ENCODE data around the gene TSHZ3.

The TSHZ3 gene

DNA sequence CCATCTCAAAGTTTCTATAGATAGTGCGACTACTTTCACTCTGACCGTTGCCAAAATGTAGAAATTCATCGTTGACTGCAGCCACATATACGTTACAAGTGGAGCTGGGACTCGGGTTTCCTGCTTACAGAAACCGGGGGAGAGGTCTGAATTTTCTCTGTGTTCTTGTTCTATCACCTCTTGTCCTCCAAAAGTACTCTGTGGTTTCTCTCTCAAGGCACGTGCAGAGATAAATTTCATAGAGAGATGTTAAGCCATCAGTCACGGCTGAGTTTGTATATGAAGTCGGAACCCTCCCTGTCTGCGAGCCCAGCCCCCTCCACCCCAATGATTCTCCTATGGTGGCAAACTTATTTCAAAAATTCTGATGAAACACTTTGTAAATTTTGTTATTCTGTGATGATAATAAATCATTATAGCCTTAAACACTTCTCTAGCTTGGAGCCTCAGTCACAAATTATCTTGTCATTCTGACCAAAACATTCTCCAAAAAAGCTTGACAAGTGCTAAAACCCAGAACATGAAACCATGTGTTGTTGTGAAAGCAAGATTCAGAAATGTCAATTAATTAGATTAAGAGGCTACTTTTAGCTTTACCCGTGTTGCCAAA is 87.5 kb downstream of the TSHZ3 start:
- DNase-seq: no peak

DNA sequence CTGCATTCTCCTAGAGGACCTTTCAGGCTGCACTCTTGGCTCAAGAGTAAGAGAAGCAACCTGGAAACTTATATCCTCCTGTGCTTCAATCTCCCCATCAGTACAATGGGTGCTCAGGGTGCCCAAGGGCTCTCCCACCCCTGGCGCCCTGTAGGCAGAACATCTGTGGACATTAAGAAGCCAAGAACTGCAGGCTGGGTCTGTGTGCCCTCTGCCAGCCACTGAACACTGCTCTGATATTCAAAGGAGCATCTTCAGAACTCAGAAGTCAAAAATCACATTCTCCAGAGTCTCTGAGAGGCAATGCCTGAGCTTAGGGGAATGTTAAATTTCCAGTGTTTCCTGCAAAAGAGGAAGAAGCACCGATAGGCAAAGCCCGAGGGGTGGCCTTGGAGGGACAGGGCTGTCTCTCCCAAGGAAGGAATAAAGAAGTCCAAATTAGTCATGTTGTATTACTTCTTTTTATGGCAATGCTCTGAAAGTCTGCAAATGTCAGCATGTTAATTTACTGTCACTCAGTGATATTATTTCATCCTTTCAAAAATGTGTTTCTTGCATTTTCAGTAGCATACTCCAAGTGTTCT is 88.1 kb downstream of the TSHZ3 start:
- DNase-seq: no peak

DNA sequence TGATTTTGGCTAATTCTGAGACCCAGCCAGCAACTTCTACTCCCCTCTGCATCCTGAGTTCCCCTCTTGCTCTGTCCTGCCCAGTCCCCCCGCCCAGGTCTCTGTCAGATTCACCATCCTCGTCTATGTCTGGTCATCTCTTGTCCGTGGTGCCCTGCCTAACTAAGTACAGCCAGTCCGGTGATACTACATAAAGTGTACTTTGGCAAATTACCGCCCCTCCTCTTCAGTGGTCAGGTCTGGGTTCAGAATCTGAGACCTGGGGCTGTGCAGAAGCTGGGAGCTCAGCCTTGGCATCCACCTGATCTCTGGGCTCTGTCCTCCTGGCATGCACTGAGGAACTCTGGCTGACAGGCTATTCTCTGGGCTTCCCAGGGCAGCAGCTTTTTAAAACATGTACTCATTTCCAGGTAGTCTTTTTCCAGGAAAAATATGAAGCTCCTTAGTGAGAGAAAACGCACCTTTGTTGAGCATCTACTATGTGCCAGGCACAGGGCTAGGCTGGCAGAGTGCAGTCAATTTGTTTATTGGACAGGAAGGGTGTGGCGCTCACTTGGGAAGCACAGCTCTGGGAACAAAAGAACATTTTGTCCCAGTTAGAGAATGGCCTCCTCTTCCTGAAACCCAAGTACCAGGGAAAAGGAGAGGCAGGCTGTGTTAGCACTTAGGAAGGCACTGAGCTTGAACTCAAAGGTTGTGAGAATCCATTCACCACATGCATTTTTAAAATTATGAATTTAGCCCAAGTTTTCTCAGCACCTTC is 88.9 kb downstream of the TSHZ3 start:
- DNase-seq: no peak

DNA sequence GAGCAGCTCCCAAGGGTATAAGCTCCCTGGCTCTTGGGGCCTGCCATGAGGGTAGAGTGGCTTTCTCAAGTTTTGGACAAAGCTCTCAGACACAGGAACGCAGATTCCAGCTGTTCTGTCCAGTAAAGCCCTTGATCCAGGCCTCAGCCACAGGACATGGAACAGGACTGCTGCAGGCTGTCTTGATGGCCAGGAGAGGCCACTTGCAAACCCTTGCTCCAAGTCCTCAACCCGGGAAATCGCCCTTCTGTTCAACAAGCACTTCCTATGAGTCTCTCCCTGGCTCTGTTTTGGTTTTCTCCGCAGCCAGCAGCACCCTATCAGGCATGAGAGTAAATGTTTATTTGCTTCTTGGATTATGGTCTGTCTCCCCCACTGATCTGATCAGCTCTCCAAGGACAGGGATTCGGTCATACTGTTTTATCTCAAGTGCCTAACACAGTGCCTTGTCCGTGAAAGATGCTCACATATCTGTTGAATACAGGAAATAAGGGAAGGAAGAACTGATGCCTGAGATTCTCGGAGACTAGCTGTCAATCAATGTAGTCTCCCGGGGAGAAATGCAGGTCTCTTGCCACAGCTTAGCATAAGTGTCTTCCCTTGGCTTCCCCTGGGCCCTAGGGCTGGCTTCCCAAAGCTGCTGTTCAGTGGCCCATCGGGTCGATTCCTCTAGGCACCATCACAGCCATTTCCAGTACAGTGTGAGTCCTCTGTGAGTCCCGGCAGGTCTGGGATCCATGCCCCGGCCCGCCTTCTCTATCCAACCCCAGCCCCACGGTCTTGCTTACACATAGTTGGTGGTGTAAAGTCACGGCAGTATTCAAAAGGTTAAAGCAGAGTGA is 90.8 kb downstream of the TSHZ3 start:
- no peak for DNase-seq

DNA sequence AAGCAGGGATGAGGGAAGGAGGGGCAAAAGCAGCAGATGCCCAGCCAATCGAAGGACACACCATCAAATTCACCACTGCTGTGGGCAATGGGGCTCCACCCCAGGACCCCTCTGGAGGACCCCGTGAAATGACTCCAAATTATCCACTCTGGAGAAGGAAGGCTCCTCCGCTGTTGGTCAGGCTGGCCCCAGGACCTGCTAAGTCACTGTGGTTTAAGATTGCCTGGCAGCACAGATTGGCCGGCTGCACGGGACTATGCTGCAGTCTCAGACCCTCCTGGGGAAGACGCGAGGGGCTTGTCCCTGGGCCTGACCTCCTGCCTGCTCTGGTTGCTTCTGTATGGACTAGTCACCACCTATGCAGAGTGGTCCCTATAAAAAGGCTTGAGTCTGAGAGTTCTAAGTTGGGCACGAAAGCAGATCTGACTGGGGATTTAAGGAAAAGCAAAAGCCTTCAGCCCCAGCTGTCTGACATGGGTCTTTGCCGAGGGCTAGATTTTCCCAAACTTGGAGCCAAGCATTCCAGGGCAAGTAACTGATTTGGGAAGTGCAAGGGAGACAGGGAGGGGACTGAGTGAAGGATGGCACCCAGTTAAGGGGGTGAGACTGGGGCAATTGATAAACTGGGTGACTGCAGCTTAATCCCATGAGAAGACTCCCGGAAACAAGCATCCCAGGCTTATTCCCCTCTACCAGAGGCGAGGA is 91.7 kb downstream of the TSHZ3 start:
- no peak for DNase-seq

DNA sequence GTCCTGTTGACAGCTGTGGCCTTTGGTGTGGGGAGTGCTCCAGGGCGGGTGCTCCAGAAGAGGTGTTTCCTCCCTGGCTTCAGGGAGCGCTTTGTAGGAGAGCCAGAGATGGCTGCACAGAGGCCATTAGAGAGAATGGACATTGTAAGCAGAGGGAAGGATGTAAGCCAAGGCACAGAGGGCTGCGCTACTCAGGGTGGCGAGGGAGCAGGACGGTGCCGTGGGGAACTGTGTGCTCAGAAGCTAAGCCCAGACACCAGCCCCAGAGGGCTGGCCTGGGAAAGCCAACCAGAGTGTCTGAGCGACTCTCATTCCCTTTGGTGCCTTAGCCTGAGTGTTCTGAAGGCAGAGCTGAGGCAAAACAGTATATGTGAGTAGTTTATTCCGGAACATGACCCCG is 92.2 kb downstream of the TSHZ3 start:
- DNase-seq: no peak

DNA sequence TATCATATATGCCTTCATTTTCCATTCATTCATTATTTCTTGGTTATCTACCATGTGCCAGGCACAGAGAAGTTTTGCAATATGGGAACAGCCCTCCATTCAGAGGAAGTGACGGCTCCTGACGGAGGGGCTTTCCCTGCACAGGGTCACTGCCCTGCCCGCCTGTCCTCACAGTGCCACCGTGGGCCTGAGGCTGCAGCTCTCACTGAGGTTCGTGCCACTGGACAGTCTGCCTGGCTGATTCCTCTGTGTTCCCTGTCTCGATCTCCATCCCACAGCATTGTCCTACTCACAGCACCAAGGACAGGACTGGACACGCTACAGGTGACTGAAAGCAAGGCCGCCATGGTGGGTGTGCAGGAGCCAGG is 92.7 kb downstream of the TSHZ3 start:
- no peak for DNase-seq

DNA sequence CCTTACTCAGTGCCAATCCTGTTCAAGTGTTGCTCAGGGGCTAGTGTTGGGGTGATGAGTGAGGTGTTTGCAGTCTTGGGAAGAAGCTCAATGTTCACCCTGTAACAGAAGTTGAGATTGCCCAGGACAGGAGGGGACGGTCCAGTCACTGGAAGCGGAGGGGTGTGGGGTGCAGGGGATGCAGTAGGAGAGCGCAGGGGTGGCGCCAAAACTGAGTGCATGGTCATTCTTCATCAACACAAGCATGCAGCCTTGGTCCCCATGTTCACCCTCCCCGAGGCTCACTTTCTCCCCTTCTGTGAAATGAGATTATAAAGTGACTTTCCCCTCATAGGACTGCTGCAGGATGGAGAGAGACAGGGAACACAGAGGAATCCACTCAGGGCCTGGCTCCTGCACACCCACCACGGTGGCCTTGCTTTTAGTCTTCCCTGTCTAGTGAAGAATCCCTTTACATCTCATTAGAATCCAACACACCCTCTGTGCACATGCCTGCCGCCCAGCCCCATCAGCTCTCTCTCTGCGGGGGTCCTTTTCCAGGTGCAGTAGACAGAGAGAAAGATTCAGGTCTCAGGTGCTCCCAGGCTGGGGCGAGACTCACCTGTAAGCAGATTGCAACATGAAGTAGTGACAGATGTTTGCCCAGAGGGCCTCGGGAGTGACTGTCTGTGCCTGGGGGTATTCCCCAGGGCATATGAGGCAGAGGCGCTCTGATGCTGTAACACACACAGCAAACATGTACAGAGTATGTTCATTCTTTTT is 93.2 kb downstream of the TSHZ3 start:
- no peak for DNase-seq

DNA sequence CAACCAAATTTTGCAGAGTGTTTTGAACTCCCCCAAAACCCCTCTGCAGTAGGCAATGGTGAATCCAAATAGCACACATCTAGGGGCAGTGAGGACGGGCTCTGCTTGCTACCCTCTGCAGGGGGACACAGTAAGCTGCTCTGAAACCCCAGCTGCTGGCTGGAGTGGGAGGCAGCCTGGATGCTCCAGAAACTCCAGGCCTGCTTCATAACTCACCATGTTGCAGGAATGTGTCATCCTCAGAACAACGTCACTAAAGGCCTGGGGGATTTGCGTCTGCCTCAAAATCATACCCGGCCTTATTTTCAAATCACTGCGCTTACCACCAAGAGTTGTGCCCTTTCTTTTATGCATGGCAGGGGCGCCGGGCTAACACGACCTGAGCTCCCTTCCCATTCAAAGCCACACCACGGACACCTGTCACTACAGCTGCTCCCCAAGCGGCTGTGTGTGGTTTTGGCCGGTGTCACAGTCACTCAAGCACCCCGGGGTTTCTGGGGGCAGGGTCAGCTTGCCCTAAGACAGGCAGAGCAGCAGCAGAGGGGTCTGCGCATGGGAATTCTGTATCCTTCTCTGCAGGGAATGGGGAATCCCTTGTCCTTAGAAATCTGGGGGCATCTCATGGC is 93.9 kb downstream of the TSHZ3 start:
- no peak for DNase-seq

DNA sequence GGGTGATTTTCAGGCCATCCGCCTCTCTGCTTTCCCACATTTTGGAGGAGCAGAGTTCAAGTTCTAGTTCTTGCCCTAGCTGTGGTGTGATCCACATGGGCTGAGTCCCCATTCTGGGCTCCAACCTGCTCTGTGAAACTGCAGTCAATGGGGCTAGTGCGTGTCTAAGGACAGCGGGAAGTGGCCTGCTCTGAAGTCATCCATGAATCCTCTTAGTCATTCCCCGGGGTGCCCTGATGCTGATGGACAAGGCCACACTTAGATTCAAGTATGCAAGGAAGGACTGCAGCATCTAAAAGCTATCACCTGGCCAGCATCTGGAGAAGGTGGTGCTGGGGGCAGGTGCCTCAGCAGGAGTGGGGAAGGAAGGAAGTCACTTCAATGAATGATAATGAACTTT is 94.6 kb downstream of the TSHZ3 start:
- DNase-seq: no peak

DNA sequence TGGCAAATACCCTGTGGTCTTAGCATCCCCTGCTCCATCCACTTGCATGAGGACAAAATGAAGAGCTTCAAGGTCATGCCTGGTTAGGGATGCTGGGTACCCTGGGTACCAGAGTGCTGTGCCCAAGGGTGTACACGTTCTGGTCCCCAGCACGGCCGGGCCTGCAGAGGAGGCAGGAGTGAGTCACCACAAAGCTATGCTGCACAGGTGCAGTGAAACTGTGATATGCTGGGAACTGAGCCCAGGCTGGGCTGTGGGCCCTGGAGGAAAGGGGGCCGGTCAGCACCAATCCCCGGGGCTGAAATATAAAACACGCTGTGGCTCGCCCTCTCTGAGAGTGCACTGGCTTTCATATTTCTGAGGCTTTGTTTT is 95.1 kb downstream of the TSHZ3 start:
- DNase-seq: no peak

DNA sequence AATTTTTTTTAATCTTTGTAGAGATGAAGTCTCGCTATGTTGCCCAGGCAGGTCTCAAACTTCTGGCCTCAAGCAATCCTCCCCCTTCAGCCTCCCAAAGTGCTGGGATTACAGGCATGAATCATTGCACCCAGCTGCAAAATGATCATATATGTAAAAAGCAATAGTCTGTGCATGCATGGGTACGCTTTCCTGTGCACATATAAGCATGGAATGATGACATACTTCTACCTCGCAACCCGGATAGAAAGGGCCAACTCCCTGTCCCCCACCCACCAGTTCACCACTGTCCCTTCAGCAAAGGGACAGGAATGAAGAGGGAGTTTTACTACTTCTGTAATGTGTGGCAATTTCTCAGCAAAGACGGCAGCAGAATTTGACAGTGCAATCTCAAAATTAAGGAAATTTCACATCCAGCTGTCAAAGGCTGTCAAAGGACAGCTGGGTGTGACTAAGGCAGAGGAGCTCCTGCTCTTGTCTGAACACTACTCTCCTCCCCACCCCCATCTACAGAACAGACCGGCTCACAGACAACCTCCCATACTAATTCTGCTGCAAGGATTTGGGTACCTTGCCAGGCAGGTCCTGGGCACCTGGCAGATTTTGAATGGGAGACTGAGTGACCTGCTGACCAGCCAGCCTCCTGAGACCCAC is 95.6 kb downstream of the TSHZ3 start:
- DNase-seq: no peak

DNA sequence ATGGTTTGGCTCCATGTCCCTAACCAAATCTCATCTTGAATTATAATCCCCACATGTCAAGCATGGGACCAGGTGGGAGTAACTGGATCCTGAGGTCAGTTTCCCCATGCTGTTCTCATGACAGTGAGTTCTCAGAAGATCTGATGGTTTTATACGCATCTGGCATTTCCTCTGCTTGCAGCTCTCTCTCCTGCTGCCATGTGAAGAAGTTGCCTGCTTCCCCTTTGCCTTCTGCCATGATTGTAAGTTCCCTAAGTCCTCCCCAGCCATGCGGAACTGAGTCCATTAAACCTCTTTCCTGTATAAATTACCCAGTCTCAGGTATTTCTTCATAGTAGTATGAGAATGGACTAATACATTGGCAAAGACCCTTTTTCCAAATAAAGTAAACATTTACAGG is 96.8 kb downstream of the TSHZ3 start:
- no peak for DNase-seq

DNA sequence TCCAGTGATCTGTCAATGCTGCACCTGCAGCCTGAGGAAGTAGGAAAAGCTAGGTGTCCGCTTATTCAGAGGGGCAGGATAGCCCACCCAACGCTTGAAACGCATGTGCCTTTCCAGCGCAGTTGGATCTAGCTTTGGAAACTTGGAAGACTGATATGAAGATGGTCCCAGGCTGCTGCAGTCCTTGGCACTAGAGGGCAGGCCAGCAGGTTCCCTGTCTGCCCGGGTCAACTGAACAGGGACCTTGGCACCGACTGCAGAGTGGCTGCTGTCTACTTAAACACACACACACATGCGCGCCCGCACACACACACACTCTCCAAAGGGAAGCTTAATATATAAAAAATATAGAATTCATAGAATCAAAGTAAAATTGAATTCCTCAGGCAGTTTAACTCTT is 100.0 kb downstream of the TSHZ3 start:
- DNase-seq: no peak

DNA sequence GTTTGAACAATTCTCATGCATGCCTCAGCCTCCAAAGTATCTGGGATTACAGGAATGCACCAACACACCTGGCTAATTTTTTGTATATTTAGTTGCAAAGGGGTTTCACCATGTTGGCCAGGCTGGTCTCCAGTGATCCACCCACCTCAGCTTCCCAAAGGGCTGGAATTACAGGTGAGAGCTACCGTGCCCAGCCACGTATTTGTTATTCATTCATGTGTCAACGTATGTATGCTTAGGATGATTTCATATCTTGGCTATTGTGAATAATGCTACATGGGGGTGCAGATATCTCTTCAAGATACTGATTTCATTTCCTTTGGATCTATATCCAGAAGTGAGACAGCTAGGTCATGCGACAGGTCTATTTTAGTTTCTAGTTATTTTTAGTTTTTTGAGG is 113.4 kb downstream of the TSHZ3 start:
- DNase-seq: no peak

DNA sequence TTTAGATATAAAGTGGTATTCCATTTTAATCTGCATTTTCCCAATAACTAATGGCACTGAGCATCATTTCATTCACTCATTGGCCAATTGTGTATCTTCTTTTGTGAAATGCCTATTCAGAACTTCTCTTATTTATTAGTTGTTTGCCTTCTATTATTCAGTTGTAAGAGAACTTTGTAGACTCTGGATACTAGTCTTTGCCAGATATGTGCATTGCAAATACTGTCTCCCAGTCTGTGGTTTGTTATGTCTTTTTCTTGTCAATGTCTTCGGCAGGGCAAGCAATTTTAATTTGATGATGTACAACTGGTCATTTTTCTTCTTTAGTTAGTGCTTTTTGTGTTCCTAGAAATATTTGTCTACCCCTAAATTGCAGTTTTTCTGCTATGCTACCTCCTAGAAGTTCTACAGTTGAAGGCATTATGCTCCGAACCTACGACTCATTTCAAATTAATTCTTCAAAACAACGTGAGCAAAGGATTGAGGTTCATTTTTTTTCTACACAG is 115.9 kb downstream of the TSHZ3 start:
- no peak for DNase-seq

DNA sequence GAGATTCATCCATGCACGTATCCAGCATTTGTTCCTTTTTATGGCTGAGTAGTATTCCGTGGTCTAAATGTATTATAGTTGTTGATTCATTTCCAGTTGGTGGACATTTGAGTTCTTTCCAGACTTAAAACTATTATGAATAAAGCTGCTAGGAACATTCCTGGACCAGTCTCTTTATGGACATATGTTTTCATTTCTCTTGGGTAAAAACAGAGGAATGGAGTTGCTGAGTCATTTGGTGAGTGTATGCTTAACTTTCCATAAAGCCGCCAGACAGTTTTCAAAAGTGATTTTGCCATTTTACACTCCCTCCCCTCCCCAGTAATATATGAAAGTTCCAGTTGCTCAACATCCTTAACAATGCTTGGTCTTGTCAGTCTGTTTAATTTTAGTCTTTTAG is 116.4 kb downstream of the TSHZ3 start:
- DNase-seq: no peak

DNA sequence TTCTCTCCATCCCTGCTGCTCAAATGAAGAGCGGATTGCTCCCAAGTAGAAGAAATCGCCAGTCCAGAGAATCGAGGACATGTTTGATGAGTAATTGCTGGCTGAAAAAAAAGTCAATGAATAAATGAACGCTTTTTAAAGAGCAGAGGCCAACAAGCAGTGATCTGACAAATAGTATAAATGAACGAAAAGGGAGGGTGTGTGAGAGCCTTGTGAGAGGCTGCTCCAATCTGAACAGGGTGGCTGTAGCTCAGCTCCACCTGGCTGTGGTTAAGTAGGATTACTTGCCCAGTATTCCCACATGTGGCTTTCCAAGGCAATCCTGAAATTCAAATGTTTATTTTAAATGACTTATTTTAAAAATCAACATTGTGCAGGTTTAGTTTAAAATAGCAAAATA is 117.1 kb downstream of the TSHZ3 start:
- no peak for DNase-seq

DNA sequence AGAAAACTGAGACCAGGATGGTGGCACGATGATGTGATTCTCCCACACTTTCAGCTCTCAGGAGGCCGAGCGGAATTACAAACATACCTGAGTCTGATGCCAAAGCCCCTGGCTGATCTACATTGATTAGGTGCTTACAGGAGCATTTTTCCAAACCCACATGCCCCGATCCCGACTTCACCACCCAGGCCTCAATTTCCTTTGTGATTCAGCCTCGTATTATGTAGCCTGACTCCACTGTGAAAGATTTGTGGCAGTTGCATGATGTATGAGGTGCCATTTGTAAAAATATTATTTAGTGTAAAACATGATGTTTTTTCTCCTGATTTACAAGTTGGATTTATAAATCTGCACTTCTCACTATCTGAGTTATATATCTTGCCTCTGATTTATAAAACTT is 118.0 kb downstream of the TSHZ3 start:
- DNase-seq: no peak

DNA sequence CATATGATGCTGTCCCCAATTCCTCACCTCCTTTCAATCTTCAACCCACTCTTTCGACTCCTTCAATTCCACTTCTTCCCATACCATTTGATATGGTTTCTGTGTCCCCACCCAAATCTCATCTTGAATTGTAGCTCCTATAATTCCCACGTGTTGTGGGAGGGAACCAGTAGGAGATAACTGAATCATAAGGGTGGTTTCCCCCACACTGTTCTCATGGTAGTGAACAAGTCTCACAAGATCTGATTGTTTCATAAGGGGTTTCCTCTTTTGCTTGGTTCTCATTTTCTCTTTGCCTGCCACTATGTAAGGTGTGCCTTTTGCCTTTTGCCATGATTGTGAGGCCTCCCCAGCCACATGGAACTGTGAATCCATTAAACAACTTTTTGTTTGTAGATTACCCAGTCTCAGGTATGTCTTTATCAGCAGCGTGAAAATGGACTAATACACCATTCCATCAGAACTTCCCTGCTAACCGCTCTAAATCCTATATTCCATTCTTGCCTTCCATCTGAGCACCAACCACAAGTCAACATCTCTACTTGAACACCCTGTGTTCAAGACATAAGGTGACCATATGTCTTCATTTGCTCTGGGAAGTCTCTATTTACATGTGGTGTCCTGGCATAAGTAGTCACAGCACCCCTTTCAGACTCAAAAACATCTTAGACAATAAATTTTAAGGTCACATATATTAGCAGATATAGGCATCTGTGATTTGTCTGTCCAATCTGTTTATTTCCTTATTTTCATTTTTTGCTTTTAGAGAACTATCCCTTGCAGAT is 122.9 kb downstream of the TSHZ3 start:
- DNase-seq: no peak
